A673 (cell line): ENCODE results near the gene NCAM2.

Experiments used
- CTCF ChIP-seq: fragments of 300-800, 200-600 bp; sonication (generic); conservative IDR thresholded peaks from 2 replicates; pipeline ENCODE4 v1.5.1; 2017; ENCODE audit warnings: low read depth, mild to moderate bottlenecking, antibody characterized with exemption, low read length, moderate library complexity, mixed read lengths
- EZH2 ChIP-seq: fragments of 200-600 bp; sonication (generic); IDR thresholded peaks from 2 replicates; pipeline ENCODE4 v1.6.1; 2017; ENCODE audit warnings: borderline replicate concordance, low read depth, mild to moderate bottlenecking, mixed read lengths, antibody characterized with exemption, low read length; ENCODE audit not compliant: poor library complexity, severe bottlenecking

- no peak for TF ChIP-seq CTCF
- no peak for TF ChIP-seq EZH2
These were observed 158.2 kb downstream of the NCAM2 start for GRCh38 chr21:21156397-21156796.
